ENCODE measurements around the gene SNX22.
A peak's percentile ranks its signal among the peaks of the same experiment; 100 is the strongest.

Gene SNX22

DNA sequence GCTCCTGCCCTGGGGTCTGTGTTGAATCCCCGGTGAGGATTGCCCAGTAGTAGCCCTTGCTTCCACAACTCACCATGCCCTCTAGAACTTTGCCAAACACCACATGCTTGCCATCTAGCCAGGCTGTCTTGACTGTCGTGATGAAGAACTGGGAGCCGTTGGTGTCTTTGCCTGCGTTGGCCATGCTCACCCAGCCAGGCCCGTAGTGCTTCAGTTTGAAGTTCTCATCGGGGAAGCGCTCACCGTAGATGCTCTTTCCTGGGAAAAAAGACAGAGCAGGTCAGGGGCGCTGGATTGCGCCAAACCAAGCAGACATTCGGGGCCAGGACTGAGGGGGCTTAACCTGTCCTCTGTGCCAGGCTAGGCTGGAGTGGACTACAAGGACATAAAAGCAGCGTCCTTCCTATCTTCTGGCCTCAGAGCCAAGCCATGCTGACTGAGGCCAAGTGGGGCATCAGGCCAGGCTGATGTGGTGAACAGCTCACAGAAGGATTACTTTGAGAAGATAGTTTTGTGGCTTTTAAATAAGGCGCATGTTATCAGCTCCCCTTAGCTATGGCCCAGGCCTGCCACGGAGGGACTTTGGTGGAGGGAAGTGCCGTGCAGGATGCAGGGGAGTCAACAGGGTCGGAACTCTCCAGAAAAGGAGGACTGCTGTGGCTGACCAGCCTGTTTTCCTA, 5.3 kb downstream of the SNX22 start:
- no peak for DNase-seq (ENCODE audit: low spot score)

DNA sequence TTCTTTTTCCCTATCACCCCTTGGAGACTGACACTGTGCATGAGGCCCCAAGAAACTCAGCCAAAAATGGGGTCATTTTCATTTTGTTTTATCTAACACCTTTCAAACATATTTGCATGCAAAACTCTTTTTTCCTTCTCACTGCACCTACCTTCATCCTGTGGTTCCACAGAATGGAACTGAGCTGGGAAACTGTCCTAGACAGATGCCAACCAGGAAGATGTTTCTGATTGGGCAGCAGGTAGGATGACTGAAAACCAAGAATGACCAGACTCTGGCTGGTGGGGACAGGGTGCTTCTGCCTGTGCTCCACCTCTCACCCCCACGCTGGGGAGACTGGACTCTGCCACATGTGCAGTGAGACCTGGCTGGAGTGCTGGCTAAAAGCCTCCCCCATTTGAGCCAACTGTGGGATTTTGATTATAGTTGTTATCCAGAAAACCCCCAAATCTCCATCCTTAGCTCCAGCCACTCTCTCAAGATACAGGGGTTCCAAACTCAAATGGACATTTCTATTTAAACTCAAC, 6.1 kb downstream of the SNX22 start:
- DNase-seq (ENCODE audit: low spot score) = no peak

DNA sequence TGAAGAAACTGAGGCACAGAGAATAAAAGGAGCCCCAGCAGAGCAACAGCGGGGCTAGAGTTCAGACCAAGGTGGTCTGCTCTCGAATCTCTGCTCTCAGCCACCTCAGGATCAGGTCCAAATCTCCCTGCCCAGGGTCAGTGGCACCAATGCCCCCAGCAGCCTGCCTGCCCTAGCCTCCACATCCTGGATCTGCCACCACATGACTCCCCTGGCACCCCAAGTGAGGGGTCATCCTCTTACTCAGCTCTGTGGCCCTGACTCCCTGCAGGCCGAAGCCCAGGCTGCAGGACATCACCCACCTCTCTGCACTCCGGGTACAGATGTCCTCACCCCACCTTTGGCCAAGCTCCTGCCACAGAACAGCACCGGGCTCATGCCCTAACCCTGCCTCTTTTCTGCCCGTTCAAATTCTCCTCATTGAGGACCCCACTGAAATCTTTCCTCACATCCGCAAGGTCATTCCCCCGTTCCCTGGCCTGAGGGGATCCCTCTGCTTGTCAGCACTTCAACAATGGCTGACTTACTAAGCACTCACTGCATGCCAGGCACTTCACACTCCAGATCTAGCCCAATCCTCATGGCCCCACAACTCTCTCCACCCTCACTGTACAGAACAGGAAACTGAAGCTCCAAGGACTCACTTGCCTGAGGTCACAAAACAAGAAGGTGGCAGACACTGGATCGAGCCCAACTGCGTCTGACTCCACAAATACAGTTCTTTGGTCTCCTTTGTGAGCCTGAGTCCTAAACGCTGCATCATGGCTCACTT, 7.0 kb downstream of the SNX22 start:
- no peak for DNase-seq (ENCODE audit: low spot score)

DNA sequence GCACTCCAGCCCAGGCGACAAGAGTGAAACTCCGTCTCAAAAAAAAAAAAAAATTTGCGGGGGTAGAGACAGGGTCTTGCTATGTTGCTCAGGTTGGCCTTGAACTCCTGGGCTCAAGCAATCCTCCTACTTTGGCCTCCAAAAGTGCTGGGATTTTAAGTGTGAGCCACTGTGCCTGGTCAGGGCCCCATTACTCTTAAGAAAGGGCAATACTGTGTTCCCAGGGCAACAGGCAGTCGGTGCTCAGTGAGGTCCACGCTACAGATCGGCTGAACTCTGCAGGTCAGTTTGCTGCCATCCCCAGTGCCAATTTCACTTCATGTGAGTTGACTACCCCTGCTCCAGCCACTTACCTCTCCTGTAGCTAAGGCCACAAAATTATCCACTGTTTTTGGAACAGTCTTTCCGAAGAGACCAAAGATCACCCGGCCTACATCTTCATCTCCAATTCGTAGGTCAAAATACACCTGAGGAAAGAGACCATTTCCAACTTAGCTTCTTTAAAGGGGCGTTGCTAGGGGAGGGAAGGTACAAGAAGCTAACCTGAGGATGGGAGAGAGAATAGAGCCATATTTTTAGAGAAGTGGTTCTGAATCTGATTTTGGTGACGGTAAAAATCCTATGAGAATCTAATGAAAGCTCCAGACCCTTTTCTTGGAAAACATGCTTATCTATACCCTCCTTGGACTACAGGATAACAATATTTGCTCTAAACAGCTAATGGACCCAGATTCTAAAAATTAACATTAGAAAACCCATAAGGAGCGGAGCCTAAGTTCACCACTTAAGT, 10.4 kb downstream of the SNX22 start:
- no peak for DNase-seq (ENCODE audit: low spot score)

DNA sequence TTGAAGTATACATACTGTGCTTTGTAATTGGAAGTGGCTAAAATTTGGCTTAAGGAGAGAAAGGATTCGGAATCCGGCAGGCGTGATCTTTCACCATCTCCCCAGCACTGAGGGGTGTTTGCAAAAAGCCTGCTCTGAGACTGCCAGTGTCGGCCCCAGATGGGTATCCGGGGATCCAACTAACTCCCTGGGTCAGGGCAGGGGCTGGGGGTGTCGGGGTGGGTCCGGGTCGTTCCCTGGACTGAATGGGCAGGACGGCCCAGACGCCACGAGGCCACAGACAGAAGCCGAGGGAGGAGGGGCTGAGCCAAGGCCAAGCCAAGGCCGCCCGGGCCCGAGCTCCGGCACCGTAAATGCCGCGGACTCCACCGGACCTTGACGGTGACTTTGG, 10.9 kb downstream of the SNX22 start:
- DNase-seq (ENCODE audit: low spot score) = no peak

DNA sequence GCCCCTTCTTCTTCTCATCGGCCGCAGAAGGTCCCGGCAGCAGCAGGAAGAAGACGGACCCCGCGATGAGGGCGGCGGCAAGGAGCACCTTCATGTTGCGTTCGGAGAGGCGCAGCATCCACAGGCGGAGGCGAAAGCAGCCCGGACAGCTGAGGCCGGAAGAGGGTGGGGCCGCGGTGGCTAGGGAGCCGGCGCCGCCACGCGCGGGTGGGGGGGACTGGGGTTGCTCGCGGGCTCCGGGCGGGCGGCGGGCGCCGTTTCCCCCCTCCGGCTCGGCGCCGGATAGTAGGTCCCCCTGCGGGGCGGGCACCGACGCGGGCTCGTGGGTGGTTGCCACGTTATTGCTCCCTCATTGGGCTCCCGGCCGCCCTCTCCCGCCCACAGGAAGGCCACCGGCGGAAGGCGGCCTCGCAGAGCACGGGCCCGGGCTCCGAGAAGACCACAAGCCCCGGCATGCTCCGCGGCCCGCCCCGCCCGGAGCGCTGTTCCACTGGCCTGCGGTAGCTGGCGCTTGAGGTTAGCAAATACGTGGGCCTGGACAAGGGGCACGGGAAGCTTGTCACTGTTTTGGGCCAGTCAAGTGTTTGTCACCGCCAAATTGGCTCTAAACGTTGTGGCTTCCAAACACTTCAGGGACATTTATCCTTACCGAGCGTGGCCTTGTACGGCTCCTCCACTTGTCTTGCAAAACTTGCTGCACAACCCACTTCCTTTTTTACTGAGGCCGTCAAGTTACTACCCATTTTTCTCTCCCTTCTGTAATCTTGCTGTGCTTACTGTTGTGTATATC, 11.5 kb downstream of the SNX22 start, which contains the start of gene PPIB:
TSS of gene PPIB (minus strand) at position 154 of the 790 bp plus-strand sequence. CDS start at position 118, 36 bp downstream.
- peak; percentile 97 for DNase-seq (ENCODE audit: low spot score)

DNA sequence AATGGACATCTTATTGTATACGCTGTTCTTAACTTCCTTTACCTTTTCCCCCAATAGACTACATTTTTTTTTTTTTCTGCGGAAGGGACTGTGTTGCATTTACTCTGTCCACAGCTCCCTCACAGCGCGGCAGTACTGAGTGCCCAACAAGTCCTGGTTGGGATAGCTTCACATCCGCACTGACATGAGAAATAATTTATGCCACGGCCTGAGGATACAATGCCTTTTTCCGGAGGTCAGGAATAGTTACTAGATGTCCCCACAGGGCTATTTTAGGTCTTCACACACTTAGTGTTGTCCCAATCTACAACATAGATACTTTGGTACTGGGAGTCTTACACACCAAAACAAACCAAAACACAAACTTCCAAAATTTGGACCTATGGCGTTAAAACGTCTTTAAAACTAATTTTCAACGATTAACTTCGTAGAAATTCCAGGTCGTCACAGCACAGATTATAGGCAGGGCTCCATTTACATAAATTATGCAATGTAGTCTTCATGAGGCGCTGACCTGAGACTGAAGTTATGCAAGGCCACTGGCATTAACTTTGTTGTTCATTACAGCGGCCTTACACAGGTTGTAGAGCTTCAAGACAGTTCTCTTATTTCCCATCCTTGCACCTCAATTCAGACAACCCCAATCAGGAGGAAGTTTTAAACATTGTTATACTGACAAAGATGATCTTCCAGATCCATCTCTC, 12.3 kb downstream of the SNX22 start:
- DNase-seq (ENCODE audit: low spot score) = no peak

DNA sequence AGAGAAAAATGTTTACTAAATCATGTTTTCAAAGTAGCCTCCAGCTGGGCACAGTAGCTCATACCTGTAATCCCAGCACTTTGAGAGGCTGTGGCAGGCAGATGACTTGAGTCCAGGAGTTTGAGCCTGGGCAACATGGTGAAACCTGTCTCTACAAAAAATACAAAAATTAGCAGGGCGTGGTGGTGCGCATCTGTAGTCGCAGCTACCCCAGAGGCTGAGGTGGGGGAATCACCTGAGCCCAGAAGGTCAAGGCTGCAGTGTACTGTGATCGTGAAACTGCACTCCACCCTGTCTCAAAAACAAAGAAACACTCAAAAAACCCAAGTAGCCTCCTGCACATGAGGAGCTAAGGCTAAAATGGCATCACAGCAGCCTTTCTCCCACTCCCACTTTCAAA, 12.9 kb downstream of the SNX22 start:
- no peak for DNase-seq (ENCODE audit: low spot score)

DNA sequence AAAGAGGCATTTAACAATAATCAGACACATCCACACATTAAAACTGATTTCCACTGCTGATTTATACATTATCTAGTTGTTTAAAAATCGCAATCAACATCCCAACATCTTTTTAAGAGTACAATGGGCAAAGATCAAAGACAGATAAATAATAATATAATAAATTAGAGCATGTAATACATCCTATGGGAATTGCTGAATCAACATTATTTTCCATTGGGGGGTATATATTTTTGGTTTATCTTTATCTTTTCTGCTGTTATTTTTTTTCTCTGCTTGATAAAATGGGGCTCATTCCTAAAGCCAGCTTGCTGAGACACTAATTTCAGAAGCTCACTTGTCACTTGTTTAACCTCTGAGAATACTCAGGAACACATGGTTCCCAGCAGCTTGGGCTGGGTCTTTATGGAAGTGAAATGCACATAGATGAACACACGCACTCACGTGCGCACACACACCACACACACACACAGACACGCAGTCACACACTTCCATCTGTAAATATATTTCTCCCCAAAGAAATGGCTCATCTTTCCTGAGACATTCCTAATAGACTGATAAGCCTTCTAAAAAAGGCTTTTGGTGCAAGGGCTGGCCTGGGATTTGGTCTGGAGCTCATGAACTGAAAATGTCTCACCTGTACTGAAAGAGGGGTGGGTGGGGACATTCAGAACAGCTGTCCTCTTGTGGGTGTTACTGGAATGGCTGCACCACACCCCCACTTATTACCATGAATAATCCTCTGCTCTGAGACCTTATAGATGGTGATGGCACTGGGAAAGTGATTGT, 14.8 kb downstream of the SNX22 start:
- DNase-seq (ENCODE audit: low spot score) = no peak

DNA sequence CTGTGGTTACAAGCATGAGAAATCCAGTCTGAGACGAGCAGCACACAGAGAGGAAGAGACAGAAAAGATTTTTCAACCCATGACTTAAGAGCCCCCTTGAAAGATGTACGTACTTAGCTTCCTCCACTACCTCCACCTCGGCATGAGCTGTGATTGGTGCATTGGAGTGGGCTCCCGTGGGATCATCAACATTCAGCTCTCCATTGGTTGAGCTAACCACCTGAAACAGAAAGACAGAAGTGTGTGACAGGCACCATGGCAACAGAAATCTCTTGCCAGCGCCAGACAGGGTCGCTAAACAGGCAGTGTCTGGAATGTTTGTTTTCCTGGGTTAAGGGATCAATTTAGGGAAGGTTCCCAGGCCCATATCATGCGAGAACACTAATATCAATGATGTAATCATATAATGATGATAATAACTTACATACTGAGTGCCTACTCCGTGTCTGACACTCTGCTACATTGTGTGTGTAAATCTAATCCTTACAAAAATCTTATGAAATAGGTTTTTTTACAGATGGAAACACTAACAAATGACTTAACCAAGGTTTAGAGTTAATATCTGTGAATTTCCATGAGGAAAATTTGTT, 28.8 kb downstream of the SNX22 start:
- peak; percentile 42 for DNase-seq (ENCODE audit: low spot score)

DNA sequence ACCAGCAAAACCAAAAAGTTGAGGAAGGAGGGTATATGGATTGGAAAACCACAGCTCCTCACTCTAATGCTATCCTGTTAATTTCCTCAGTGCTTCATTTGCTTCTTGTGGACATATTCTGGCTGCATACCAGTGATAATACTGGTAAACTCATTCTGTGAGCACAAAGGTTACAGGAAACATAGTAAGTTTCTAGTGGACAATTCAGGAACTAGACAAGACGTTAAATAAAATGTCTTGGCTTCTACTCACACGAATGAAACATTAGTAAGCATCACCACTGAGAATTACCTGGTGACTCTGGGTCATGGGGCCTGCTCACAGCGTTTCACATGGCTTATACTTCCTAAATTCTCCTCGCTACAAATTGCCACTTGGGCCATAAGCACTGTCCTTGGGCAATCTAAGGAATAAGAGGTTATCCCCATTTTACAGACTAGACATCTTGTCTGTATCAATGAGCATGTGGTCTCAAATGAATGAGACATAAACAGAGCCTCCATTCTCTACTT, 31.4 kb downstream of the SNX22 start:
- no peak for DNase-seq (ENCODE audit: low spot score)

DNA sequence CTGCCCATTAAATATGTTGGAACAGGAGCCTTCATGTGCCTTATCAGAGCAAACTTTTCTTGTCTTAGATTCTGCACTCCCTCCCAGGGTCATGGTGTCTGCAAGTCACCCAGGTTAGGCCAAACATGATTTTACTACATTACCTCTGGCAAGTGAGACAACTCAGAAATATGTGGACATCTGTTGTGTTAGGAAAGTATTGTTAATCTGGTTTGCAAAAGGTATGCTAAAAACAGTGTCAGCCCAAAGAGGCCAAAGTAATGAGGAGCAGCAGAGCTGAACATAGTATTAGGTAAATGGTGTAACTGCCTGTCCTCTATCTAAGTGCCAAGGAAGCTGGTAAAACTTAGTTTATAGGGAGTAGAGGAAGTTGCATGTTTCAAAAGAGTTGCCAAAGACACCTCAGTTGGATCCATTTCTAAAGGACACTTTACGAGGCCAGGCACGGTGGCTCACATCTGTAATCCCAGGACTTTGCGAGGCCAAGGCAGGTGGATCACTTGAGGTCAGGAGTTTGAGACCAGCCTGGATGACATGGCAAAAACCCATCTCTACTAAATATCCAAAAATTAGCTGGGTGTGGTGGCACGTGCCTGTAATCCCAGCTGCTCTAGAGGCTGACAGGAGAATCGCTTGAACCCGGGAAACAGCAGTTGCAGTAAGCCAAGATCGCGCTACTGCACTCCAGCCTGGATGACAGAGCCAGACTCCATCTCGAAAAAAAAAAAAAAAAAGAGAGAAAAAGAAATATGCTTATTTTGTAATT, 33.8 kb downstream of the SNX22 start:
- no peak for DNase-seq (ENCODE audit: low spot score)

DNA sequence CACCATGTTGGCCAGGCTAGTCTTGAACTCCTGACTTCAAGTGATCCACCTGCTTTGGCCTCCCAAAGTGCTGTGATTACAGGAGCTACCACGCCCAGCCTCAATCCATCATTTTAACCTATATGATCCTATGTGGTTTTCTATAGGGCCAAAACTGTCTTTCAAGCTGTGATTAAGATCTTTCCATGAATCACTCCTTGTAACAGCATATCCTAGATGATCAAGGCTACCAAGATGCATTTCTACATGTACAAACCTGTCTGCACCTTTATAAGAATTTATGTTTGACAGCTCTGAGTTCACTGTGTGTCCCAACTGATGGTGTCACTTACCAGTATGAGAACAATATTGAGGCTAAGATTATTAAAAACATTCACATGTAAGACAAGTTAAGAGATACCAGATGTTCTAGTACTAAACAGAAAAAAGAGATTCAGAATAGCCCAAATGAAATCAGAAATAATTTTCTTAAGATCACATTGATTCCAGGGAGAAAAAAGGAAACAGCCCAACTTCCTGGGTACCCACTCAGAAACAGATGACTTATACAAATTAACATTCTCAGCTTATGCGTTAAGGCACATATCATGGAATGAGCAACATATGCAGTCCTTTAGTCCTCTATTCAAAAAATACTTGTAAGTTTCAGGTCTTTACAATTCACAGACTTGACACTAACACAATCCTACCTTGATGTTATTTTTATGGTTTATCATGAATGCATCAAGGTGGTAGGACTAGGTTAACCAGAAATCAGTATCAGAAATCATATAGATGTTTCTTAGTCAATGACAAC, 36.1 kb downstream of the SNX22 start:
- DNase-seq (ENCODE audit: low spot score) = no peak

DNA sequence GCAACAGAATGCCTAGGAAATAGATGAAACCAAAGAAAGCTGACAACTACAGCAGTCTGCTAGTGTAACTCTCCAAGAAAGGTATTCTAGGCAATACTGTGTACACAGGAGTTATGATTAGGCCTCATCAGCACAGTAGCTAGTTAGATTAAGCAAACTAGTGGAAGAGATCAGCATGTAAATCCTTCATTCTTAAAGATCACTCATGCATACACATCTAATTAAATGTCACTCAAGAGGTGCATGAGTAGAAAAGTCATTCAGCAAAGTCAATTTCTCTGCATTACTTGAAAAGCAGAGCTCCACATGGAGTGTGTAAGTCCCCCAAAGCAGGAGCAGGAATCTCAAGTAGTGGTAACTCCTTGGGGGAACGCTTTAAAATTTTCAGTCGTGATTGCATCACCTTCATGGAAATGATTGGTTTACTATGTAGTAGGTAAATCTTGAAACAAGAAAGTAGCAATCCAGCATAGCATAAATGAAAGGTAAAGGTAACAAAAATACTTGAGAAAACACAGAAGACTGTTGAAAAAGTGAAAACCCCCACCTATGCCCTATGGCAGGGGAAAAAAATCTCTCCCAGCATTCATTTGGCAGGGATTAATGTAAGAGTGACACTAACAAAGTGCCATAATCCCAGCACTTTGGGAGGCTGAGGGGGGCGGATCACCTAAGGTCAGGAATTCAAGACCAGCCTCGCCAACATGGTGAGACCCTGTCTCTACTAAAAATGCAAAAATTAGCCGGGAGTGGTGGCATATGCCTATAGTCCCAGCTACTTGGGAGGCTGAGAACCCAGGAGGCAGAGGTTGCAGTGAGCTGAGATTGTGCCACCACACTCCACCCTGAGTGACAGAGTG, 40.7 kb downstream of the SNX22 start:
- no peak for DNase-seq (ENCODE audit: low spot score)

DNA sequence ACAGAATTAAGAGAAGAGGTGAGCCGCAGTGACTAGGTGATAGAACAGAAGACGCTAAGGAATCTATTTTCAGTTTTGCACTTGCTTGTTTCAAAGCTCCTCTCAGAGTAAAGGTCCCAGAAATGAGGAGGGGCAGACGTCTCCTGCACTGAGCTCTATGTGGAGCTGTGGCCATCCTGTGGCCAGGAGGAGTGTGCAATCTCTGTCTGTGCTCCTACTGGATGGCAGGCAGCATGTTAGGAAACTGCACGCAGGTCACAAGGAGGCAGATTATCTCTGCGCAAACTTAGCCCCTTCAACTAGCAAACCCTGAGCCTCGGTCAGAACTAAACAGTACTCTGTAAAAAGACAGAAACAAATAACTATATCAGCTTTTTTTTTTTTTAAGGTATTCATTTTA, 42.4 kb downstream of the SNX22 start:
- DNase-seq (ENCODE audit: low spot score) = no peak

DNA sequence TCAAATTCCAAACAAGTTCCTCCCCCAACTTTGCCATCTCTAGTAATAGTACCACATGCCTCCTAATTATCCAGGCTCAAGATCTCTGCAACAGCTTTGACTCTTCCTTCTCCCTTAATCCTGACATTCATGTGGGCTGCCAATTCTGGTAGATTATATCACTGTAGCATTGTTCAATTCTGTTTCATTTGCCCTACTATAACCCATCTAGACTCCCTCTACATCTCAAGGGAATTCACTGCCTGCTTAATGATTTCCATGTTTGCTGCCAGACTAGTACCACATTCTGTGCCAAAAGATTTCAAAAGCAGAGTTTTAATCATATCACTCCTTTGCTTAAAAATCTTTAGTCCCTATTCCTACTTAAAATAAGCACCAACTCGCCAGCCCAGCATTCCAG, 45.9 kb downstream of the SNX22 start:
- DNase-seq (ENCODE audit: low spot score) = peak; percentile 57

DNA sequence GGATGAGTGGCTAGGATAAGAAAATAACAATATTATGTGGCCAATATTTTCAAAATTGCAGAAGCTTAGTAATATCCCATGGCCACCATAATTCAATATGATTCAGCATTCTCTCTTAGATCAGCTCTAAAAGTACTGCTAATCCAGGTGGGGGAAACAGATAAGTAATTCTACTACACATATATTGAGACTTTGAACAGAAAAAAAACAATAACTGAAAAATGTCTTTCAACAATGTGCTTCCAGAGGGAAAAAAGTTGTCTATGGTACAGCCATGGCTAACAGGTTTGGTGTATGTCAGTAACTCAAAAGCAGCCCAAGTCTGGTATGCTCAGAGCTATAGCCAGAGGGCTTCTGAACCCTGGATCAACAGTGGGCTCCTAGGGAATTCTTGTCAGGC, 53.7 kb downstream of the SNX22 start:
- no peak for DNase-seq (ENCODE audit: low spot score)
